K562 (cell line): ENCODE measurements around the gene BCORL1. TPM values are rescaled to one million over a fixed set of nuclear protein-coding genes. Genes with fewer than 3 reads are reported as not detected.
A peak's percentile ranks its signal among the peaks of the same experiment; 100 is the strongest.

Source experiments
- ELK3 ChIP-seq: fragments of 450-650 bp; formaldehyde crosslinking; IDR thresholded peaks from 2 replicates; pipeline ENCODE4 v1.4.0; 2020; ENCODE audit warnings: mild to moderate bottlenecking
- EZH2 ChIP-seq: IDR thresholded peaks from 2 replicates; pipeline ENCODE4 v1.6.1; 2012; ENCODE audit warnings: low read depth, mild to moderate bottlenecking, inconsistent platforms, low read length, borderline replicate concordance
- GATA2 ChIP-seq: sonication (generic); formaldehyde crosslinking; IDR thresholded peaks from 2 replicates; pipeline ENCODE4 v1.4.0; 2020; ENCODE audit warnings: mild to moderate bottlenecking, missing genetic modification reagents
- GTF2F1 ChIP-seq: IDR thresholded peaks from 2 replicates; pipeline ENCODE4 v1.6.1; 2011; ENCODE audit warnings: low read depth, low read length, improper control_type of control experiment
- HNRNPLL ChIP-seq: fragments of 200-400 bp; formaldehyde crosslinking; IDR thresholded peaks from 2 replicates; pipeline ENCODE4 v1.6.1; 2017; ENCODE audit warnings: low read length, low read depth, mild to moderate bottlenecking; ENCODE audit not compliant: poor library complexity, severe bottlenecking
- MGA ChIP-seq: fragments of 450-650 bp; IDR thresholded peaks from 2 replicates; pipeline ENCODE4 v1.6.1; 2016; ENCODE audit warnings: mild to moderate bottlenecking, moderate library complexity
- PRMT5 ChIP-seq: sonication (generic); formaldehyde crosslinking; IDR thresholded peaks from 2 replicates; pipeline ENCODE4 v1.5.0; 2020; ENCODE audit warnings: missing genetic modification reagents
- RBM14 ChIP-seq: fragments of 200-400 bp; formaldehyde crosslinking; IDR thresholded peaks from 2 replicates; pipeline ENCODE4 v1.6.1; 2018; ENCODE audit warnings: low read depth, mild to moderate bottlenecking, low read length, moderate library complexity, borderline replicate concordance; ENCODE audit not compliant: insufficient read depth
- SREBF1 ChIP-seq: fragments of 150-350 bp; IDR thresholded peaks from 2 replicates; pipeline ENCODE4 v1.6.1; 2014; ENCODE audit warnings: antibody characterized with exemption, low read depth, low read length, borderline replicate concordance
- SRF ChIP-seq, 2 experiments: fragments of 250-450, 450-650 bp in 1 of 2; sonication (Bioruptor Pico) in 1 of 2; sonication (generic) in 1 of 2; formaldehyde crosslinking; IDR thresholded peaks; 2 replicates each; pipeline versions ENCODE4 v1.5.0 to v1.5.1; 2020 to 2022; ENCODE audit warnings: mild to moderate bottlenecking in 1 of 2, missing genetic modification reagents in 1 of 2
- TEAD4 ChIP-seq, 2 experiments: sonication (generic) in 1 of 2; formaldehyde crosslinking in 1 of 2; IDR thresholded peaks; 2 replicates each; pipeline versions ENCODE4 v1.6.1 to v1.8.0; 2012 to 2022; ENCODE audit warnings: borderline replicate concordance in 1 of 2, inconsistent platforms in 1 of 2, low read length in 1 of 2, mild to moderate bottlenecking in 1 of 2, missing genetic modification reagents in 1 of 2
- USF2 ChIP-seq: sonication (generic); formaldehyde crosslinking; IDR thresholded peaks from 2 replicates; pipeline ENCODE4 v1.5.0; 2020; ENCODE audit warnings: missing genetic modification reagents
- ZKSCAN8 ChIP-seq: fragments of 200-800 bp; sonication (Bioruptor generic); IDR thresholded peaks from 2 replicates; pipeline ENCODE4 v1.6.1; 2016; ENCODE audit warnings: missing genetic modification characterization, missing compliant biosample characterization
- ZNF830 ChIP-seq: fragments of 250-450 bp; sonication (Bioruptor Pico); IDR thresholded peaks from 2 replicates; pipeline ENCODE4 v1.5.0; 2021; ENCODE audit warnings: mild to moderate bottlenecking
- polyA plus RNA-seq, 8 experiments: library from polyadenylated mRNA; depleted of rRNA in 4 of 8; stranded (reverse) in 5 of 8; unstranded in 3 of 8; fragments of >200 nt; fragmentation: Nextera tagmentation in 2 of 8; fragmentation: Illumina TruSeq in 1 of 8; extraction: Ambion mirVana in 2 of 8; extraction: Trizol in 1 of 8; gene quantifications; 2 replicates each; pipeline versions ENCODE4 v1.2.1 to v1.2.3, GENCODE V29; 2011 to 2014; ENCODE audit warnings: inconsistent platforms in 1 of 8, missing spikeins in 1 of 8
- total RNA-seq, 7 experiments: library from RNA; depleted of rRNA in 6 of 7; stranded (reverse); fragments of >200 nt in 6 of 7; fragmentation: Illumina TruSeq in 2 of 7; extraction: Trizol in 2 of 7; gene quantifications; 2 replicates each; pipeline versions ENCODE4 v1.2.1 to v1.2.3, GENCODE V29; 2011 to 2021; ENCODE audit warnings: low replicate concordance in 1 of 7

The BCORL1 gene
- total and polyA plus RNA-seq, 9 of the 15 experiments (the other 6 are each of a cell fraction or from before 2014, with no cell fraction given), result 0.48 to 29.6 (median 2.1) TPM

GRCh38 chrX:129959493-129959832, 23.0 kb upstream of the BCORL1 start (continued):
- TF ChIP-seq RBM14 (no peak), GATA2 (no peak), SRF (CRISPR knock-in tag; IDR thresholded peaks at IDR 0.05) (no peak), ZKSCAN8 (CRISPR knock-in tag) (no peak), ELK3 (no peak), EZH2 (no peak), HNRNPLL (peak; percentile 45), USF2 (CRISPR knock-in tag) (no peak), MGA (peak; percentile 88), PRMT5 (CRISPR knock-in tag) (no peak), GTF2F1 (no peak), SREBF1 (no peak), ZNF830 (CRISPR knock-in tag) (no peak), TEAD4 (IDR thresholded peaks at IDR 0.05; ENCODE audit: low read length) (0 out of 2 replicates have a peak, but pooled peaks have one; percentile 10), TEAD4 (CRISPR knock-in tag; IDR thresholded peaks at IDR 0.05; ENCODE audit: borderline replicate concordance) (no peak)
